Bronchial epithelial cell (primary cell): ENCODE measurements around the gene KRTAP10-2. TPM values are rescaled to one million over a fixed set of nuclear protein-coding genes. Genes with fewer than 3 reads are reported as not detected.

ENCODE experiments used
- DNase-seq: peaks from one replicate; pipeline ENCODE4 v3.0.0-alpha.2; 2010; ENCODE audit warnings: low read depth
- FAIRE-seq: peaks from 2 replicates; lab custom pipeline; 2011; peaks lifted over from hg19 to GRCh38; lab: Jason Lieb, UNC
- H3K27me3 ChIP-seq: 2 replicates; pipeline ENCODE4 v1.5.1; 2011; ENCODE audit warnings: low read length; ENCODE audit not compliant: control insufficient read depth, insufficient read depth
- H3K36me3 ChIP-seq: 2 replicates; pipeline ENCODE4 v1.5.1; 2011; ENCODE audit warnings: low read length; ENCODE audit not compliant: control insufficient read depth, insufficient read depth
- H3K4me3 ChIP-seq: 2 replicates; pipeline ENCODE4 v1.5.1; 2011; ENCODE audit warnings: mild to moderate bottlenecking, low read depth, low read length, control low read depth
- CTCF ChIP-seq: IDR thresholded peaks from 2 replicates; pipeline ENCODE4 v1.5.1; 2011; ENCODE audit warnings: mild to moderate bottlenecking, moderate library complexity, low read length, control low read depth, inconsistent platforms; ENCODE audit not compliant: insufficient read depth, severe bottlenecking
- total RNA-seq: library from RNA; depleted of rRNA; stranded (reverse); fragments of >200 nt; gene quantifications from 2 replicates; pipeline ENCODE4 v1.2.1, GENCODE V29; 2014

KRTAP10-2 gene
- total RNA-seq, 1 donor from 2014 or later, result not detected

- Histone ChIP-seq H3K4me3 (no peak overlapping the region), H3K36me3 (no peaks in the 10 kb centered on the region), H3K27me3 (no peaks in the 10 kb centered on the region)
- no peak for TF ChIP-seq CTCF
- DNase-seq (no peak), FAIRE-seq (no peak)
Observed at GRCh38 chr21:44521928-44522752, 29.2 kb downstream of the KRTAP10-2 start.

GRCh38 chr21:44521301-44521927 lies 29.9 kb downstream of the KRTAP10-2 start:
- H3K36me3 ChIP-seq, result no peaks in the 10 kb centered on the region
- no peak overlapping the region for H3K4me3 ChIP-seq
- no peak for TF ChIP-seq CTCF
- H3K27me3 ChIP-seq, result no peaks in the 10 kb centered on the region
- FAIRE-seq (no peak), DNase-seq (no peak)

GRCh38 chr21:44520326-44521300 lies 30.7 kb downstream of the KRTAP10-2 start:
- Histone ChIP-seq H3K27me3 (no peaks in the 10 kb centered on the region), H3K36me3 (no peaks in the 10 kb centered on the region), H3K4me3 (no peak overlapping the region)
- no peak for TF ChIP-seq CTCF
- no peak for FAIRE-seq
- DNase-seq, result no peak

GRCh38 chr21:44519346-44520325 lies 31.7 kb downstream of the KRTAP10-2 start:
- DNase-seq (no peak), FAIRE-seq (no peak)
- no peaks in the 10 kb centered on the region for H3K36me3 ChIP-seq
- H3K27me3 ChIP-seq, result no peaks in the 10 kb centered on the region
- no peak overlapping the region for H3K4me3 ChIP-seq
- no peak for TF ChIP-seq CTCF

GRCh38 chr21:44518686-44519085 lies 32.6 kb downstream of the KRTAP10-2 start:
- no peak for DNase-seq

More at GRCh38 chr21:44518686-44519085, 32.6 kb downstream of the KRTAP10-2 start:
- Histone ChIP-seq H3K27me3 (no peaks in the 10 kb centered on the region), H3K4me3 (no peak overlapping the region), H3K36me3 (no peaks in the 10 kb centered on the region)
- no peak for TF ChIP-seq CTCF
- FAIRE-seq, result no peak
